ENCODE data around the gene AQP10. TPM values are rescaled to one million over a fixed set of nuclear protein-coding genes. Genes with fewer than 3 reads are reported as not detected.
"Not testable (repeated sequence)": the region's sequence is repeated elsewhere in the genome, so short reads cannot be mapped to it uniquely, and the experiment has no call there.

AQP10 gene
- polyA plus RNA-seq, 1 of the 3 experiments (the other 2 are of a cell fraction), result 0.02 TPM

GRCh38 chr1:154360881-154361280, 40.0 kb downstream of the AQP10 start:
- POLR2A ChIA-PET; H3K27ac ChIP-seq (ENCODE audit: low read depth in 2 of 2, low read length in 1 of 2): not testable (repeated sequence)
- WGBS (ENCODE audit: low lambda C conversion rate), result 84% methylated on average over 5 of the region's 5 CpGs

DNA sequence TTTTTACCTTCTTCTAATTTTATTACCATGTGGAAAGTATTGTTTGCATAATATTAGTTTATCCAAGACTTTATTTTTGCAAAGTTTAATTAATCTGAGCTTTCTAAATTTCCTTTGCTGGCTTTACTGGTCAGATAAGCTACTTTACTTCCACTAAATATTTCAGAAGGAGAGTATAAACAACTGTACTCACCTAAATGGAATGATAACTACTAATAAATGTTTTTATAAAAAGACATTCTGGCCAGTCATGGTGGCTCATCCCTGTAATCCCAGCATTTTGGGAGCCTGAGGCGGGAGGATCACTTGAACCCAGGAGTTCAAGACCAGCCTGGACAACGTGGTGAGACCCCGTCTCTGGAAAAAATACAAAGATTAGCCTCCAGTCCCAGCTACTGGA, 40.5 kb downstream of the AQP10 start:
- Histone ChIP-seq H2AFZ (ENCODE audit: low read depth) (no peak overlapping the region), H3K4me2 (no peak overlapping the region), H3K9me3 (no peaks in the 10 kb centered on the region), H4K20me1 (ENCODE audit: insufficient read depth) (no peaks in the 10 kb centered on the region), H3K27me3 (ENCODE audit: insufficient read depth) (no peaks in the 10 kb centered on the region), H3K9ac (no peak overlapping the region), H3K36me3 (replicated peaks in 1 of 2; ENCODE audit: control insufficient read depth in 1 of 2, insufficient read depth in 2 of 2, low read length in 1 of 2) (no peaks in the 10 kb centered on the region), H3K27ac (ENCODE audit: low read depth in 2 of 2, low read length in 1 of 2) (no peak overlapping the region), H3K4me3 (ENCODE audit: low read depth in 2 of 2, low read length in 1 of 2) (no peak overlapping the region), H3F3A (replicated peaks; ENCODE audit: insufficient read depth) (no peaks in the 10 kb centered on the region), H3K4me1 (ENCODE audit: control insufficient read depth in 1 of 2, insufficient read depth in 2 of 2, low read depth in 1 of 2, low read length in 1 of 2) (no peaks in the 10 kb centered on the region), H3K9me2 (no peaks in the 10 kb centered on the region), H3K79me2 (ENCODE audit: insufficient read depth) (no peaks in the 10 kb centered on the region)
- DNase-seq, result no peak
- no peak for TF ChIP-seq MXI1 (IDR thresholded peaks at IDR 0.05; ENCODE audit: low read depth, low read length)
- TF ChIP-seq TAF1 (IDR thresholded peaks at IDR 0.05; ENCODE audit: borderline replicate concordance, low read depth, low read length), result no peak
- TF ChIP-seq GATA2 (CRISPR knock-in tag; IDR thresholded peaks at IDR 0.05), result no peak
- TF ChIP-seq RCOR1 (IDR thresholded peaks at IDR 0.05; ENCODE audit: low read length), result no peak
- no peak for TF ChIP-seq CHD2 (IDR thresholded peaks at IDR 0.05; ENCODE audit: low read length, partially characterized antibody)
- no peak for TF ChIP-seq RFX5 (IDR thresholded peaks at IDR 0.05; ENCODE audit: low read length)
- TF ChIP-seq, protein P1, sequence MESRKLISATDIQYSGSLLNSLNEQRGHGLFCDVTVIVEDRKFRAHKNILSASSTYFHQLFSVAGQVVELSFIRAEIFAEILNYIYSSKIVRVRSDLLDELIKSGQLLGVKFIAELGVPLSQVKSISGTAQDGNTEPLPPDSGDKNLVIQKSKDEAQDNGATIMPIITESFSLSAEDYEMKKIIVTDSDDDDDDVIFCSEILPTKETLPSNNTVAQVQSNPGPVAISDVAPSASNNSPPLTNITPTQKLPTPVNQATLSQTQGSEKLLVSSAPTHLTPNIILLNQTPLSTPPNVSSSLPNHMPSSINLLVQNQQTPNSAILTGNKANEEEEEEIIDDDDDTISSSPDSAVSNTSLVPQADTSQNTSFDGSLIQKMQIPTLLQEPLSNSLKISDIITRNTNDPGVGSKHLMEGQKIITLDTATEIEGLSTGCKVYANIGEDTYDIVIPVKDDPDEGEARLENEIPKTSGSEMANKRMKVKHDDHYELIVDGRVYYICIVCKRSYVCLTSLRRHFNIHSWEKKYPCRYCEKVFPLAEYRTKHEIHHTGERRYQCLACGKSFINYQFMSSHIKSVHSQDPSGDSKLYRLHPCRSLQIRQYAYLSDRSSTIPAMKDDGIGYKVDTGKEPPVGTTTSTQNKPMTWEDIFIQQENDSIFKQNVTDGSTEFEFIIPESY (IDR thresholded peaks at IDR 0.05; ENCODE audit: borderline replicate concordance, low read depth), result no peak
- TF ChIP-seq, protein P2, sequence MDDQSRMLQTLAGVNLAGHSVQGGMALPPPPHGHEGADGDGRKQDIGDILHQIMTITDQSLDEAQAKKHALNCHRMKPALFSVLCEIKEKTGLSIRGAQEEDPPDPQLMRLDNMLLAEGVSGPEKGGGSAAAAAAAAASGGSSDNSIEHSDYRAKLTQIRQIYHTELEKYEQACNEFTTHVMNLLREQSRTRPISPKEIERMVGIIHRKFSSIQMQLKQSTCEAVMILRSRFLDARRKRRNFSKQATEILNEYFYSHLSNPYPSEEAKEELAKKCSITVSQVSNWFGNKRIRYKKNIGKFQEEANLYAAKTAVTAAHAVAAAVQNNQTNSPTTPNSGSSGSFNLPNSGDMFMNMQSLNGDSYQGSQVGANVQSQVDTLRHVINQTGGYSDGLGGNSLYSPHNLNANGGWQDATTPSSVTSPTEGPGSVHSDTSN (IDR thresholded peaks at IDR 0.05), result no peak
- no peak for TF ChIP-seq YY1 (IDR thresholded peaks at IDR 0.05; ENCODE audit: low read depth)
- ChIA-PET CTCF (interaction anchor here (1.2 to 2.1 kb wide), 2 partner anchors 26 to 32 kb away, joined by 4 to 12 read pairs; no protein-coding TSS in a partner anchor), POLR2A (no interaction called here)
- 41% methylated on average over 3 of the region's 3 CpGs for WGBS (ENCODE audit: low lambda C conversion rate)

More at GRCh38 chr1:154360881-154361280, 40.0 kb downstream of the AQP10 start:
- H3K9me2 ChIP-seq; H2AFZ ChIP-seq (ENCODE audit: low read depth); H3K79me2 ChIP-seq (ENCODE audit: insufficient read depth); H3K9me3 ChIP-seq; H3K4me3 ChIP-seq (ENCODE audit: low read depth in 2 of 2, low read length in 1 of 2); H3K4me1 ChIP-seq (ENCODE audit: control insufficient read depth in 1 of 2, insufficient read depth in 2 of 2, low read depth in 1 of 2, low read length in 1 of 2); H3K27me3 ChIP-seq (ENCODE audit: insufficient read depth); H3K4me2 ChIP-seq; DNase-seq; H3K9ac ChIP-seq; H3K36me3 ChIP-seq (replicated peaks in 1 of 2; ENCODE audit: control insufficient read depth in 1 of 2, insufficient read depth in 2 of 2, low read length in 1 of 2); H3F3A ChIP-seq (replicated peaks; ENCODE audit: insufficient read depth); H4K20me1 ChIP-seq (ENCODE audit: insufficient read depth): not testable (repeated sequence)
- CTCF ChIA-PET, result interaction anchor here (1.2 to 2.1 kb wide), 2 partner anchors 26 to 32 kb away, joined by 4 to 12 read pairs; no protein-coding TSS in a partner anchor

DNA sequence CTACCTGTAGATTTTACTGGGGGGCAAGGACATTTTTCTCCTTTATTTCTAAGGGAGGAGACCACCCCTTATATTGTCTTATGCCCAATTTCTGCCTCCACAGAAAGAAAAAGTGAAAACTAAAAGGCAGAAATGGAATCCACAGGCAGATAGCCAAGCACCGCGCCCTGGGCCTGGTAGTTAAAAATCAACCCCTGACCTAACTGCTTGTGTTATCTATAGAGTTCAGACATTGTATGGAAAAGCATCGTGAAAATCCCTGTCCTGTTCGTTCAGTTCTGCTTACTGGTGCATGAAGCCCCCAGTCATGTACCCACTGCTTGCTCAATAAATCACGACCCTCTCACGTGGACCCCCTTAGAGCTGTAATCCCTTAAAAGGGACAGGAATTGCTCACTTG, 50.5 kb downstream of the AQP10 start:
- H4K20me1 ChIP-seq (ENCODE audit: insufficient read depth), result no peaks in the 10 kb centered on the region
- H3K27me3 ChIP-seq (ENCODE audit: insufficient read depth), result no peaks in the 10 kb centered on the region
- no peaks in the 10 kb centered on the region for H3F3A ChIP-seq (replicated peaks; ENCODE audit: insufficient read depth)
- ChIA-PET CTCF (no interaction called here), POLR2A (no interaction called here)
- H3K4me3 ChIP-seq (ENCODE audit: low read depth in 2 of 2, low read length in 1 of 2), result no peak overlapping the region
- no peak overlapping the region for H3K27ac ChIP-seq (ENCODE audit: low read depth in 2 of 2, low read length in 1 of 2)
- DNase-seq, result no peak
- no peaks in the 10 kb centered on the region for H3K9me3 ChIP-seq
- H3K36me3 ChIP-seq (replicated peaks in 1 of 2; ENCODE audit: control insufficient read depth in 1 of 2, insufficient read depth in 2 of 2, low read length in 1 of 2), result no peaks in the 10 kb centered on the region
- no peak for TF ChIP-seq JUND (IDR thresholded peaks at IDR 0.05)
- TF ChIP-seq TAF1 (IDR thresholded peaks at IDR 0.05; ENCODE audit: borderline replicate concordance, low read depth, low read length), result no peak
- no peak for TF ChIP-seq EP300 (IDR thresholded peaks at IDR 0.05; ENCODE audit: borderline replicate concordance in 1 of 2, low read depth in 1 of 2, low read length in 1 of 2)
- no peak for TF ChIP-seq FOXJ3 (CRISPR knock-in tag; IDR thresholded peaks at IDR 0.05)
- TF ChIP-seq SIN3A (IDR thresholded peaks at IDR 0.05; ENCODE audit: borderline replicate concordance, low read depth, low read length), result no peak
- TF ChIP-seq CTCF (IDR thresholded peaks at IDR 0.05), result no peak
- TF ChIP-seq, protein P3, sequence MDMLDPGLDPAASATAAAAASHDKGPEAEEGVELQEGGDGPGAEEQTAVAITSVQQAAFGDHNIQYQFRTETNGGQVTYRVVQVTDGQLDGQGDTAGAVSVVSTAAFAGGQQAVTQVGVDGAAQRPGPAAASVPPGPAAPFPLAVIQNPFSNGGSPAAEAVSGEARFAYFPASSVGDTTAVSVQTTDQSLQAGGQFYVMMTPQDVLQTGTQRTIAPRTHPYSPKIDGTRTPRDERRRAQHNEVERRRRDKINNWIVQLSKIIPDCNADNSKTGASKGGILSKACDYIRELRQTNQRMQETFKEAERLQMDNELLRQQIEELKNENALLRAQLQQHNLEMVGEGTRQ (IDR thresholded peaks at IDR 0.05; ENCODE audit: borderline replicate concordance, low read depth, low read length), result no peak
- no peak for TF ChIP-seq POLR2AphosphoS5 (IDR thresholded peaks at IDR 0.05; ENCODE audit: low read depth, low read length)
- no peak for TF ChIP-seq NFIC (IDR thresholded peaks at IDR 0.05; ENCODE audit: borderline replicate concordance)
- no peak for TF ChIP-seq GABPA (IDR thresholded peaks at IDR 0.05; ENCODE audit: low read depth)
- H3K9me2 ChIP-seq, result no peaks in the 10 kb centered on the region
- no peaks in the 10 kb centered on the region for H3K79me2 ChIP-seq (ENCODE audit: insufficient read depth)
- 80% methylated on average over 6 of the region's 6 CpGs for WGBS (ENCODE audit: low lambda C conversion rate)
- no peak overlapping the region for H3K9ac ChIP-seq
- no peak overlapping the region for H2AFZ ChIP-seq (ENCODE audit: low read depth)
- H3K4me1 ChIP-seq (ENCODE audit: control insufficient read depth in 1 of 2, insufficient read depth in 2 of 2, low read depth in 1 of 2, low read length in 1 of 2), result no peaks in the 10 kb centered on the region
- no peak overlapping the region for H3K4me2 ChIP-seq
